ENCODE data around the gene TRAF3IP3. TPM values are rescaled to one million over a fixed set of nuclear protein-coding genes. Genes with fewer than 3 reads are reported as not detected.

TRAF3IP3 gene
- total and polyA plus RNA-seq, 2 donors (not counting 1 experiment from before 2014, with no cell fraction given), result 262 to 344 TPM

DNA sequence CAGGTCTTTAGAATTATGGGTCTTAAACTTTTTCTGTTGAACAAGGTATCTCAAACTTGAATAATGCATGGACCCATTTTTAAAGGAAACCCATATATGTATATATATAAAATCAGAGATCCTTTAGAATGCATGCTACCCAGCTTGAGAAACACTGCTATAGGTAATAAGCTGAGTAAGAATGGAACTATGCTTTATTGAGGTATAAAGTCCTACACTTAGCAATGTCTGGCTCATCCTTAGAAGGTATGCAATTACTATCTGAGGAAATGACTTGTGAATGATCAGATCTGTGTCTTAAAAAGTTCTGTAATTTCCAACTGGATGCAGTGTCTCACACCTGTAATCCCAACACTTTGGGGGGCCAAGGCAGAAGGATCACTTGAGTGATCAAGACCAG, 11.2 kb downstream of the TRAF3IP3 start:
- H3K4me1 Mint-ChIP-seq, result peaks cover 41% of the 10 kb centered on the region
- peak overlapping the region; percentile 57 to 87 for H3K27ac ChIP-seq (ENCODE audit: low read length in 2 of 2)

DNA sequence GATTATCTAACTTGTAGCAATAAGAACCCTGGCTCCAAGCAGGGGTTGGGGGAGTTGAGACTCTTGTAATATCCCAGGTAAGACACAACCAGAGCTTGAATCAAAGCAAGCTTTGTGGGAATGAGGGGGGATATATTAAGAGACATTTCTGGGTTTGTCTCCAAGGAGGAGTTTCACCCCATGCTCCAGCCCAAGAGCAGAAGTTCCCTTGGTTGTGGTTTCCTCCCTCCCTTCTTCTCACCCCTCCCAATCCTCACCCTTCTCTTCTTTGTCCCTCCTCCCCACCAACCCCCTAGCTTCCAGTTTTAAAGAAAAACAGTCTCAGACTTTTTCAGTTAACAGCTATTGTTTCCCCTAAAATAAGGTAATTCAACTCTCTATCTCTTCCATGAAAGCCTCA, 11.9 kb downstream of the TRAF3IP3 start:
- Histone ChIP-seq H3K27ac (ENCODE audit: low read length in 2 of 2) (peak overlapping the region; percentile 57 to 87), H4K20me1 (ENCODE audit: control insufficient read depth, insufficient read depth, low read length, poor library complexity, severe bottlenecking) (peaks cover 15% of the 10 kb centered on the region), H3K4me2 (replicated peaks; ENCODE audit: low read depth, low read length, poor library complexity, severe bottlenecking) (peak overlapping the region; percentile 71), H3K79me2 (ENCODE audit: control insufficient read depth, insufficient read depth, low read length) (peaks cover 84% of the 10 kb centered on the region), H3K4me3 (ENCODE audit: control extremely low read depth in 1 of 5, extremely low read depth in 1 of 5, insufficient read depth in 1 of 5, low read depth in 2 of 5, low read length in 4 of 5) (peak overlapping the region; percentile 58 to 83 (median 68)), H3K9ac (ENCODE audit: low read length) (peak overlapping the region; percentile 77), H3K4me1 (ENCODE audit: control insufficient read depth in 2 of 2, insufficient read depth in 2 of 2, low read length in 2 of 2) (peaks cover 48 to 64% of the 10 kb centered on the region in 2 donors), H3K27me3 (replicated peaks in 1 of 4; ENCODE audit: control extremely low read depth in 1 of 4, control insufficient read depth in 3 of 4, insufficient read depth in 4 of 4, low read length in 3 of 4) (no peaks in the 10 kb centered on the region), H3K36me3 (replicated peaks in 1 of 2; ENCODE audit: control extremely low read depth in 1 of 2, control insufficient read depth in 1 of 2, extremely low read depth in 1 of 2, insufficient read depth in 2 of 2, low read length in 1 of 2) (peaks cover 5 to 50% of the 10 kb centered on the region in 2 experiments), H2AFZ (ENCODE audit: insufficient read depth, low read depth, low read length, poor library complexity, severe bottlenecking) (no peak overlapping the region), H3K9me3 (ENCODE audit: control extremely low read depth in 1 of 3, control insufficient read depth in 2 of 3, insufficient read depth in 1 of 3, low read length in 2 of 3) (no peaks in the 10 kb centered on the region)
- ATAC-seq (ENCODE audit: low read depth), result no peak
- H3K27ac Mint-ChIP-seq, result no peak overlapping the region
- CTCF ChIA-PET, result interaction anchor here (0.6 to 5.3 kb wide), 7 partner anchors 8 to 78 kb away, joined by 3 to 48 read pairs (median 10); partner anchors contain the start of gene C1orf74
- H3K27me3 Mint-ChIP-seq, result no peaks in the 10 kb centered on the region
- POLR2A ChIA-PET, result interaction anchor here (0.9 to 4.2 kb wide), 5 partner anchors 9 to 1559 kb away, joined by 3 to 40 read pairs (median 6); partner anchors contain the start of genes C1orf74, TRAF3IP3 and TRAF5
- H3K4me3 Mint-ChIP-seq, result no peak overlapping the region
- no peaks in the 10 kb centered on the region for H3K9me3 Mint-ChIP-seq (ENCODE audit: insufficient read depth)
- no peak for DNase-seq
- intact Hi-C loops (cut with micrococcal nuclease), result loop anchor here (1.0 to 5.0 kb wide), 2 partner anchors 11 to 60 kb away; partner anchors contain the start of genes TRAF3IP3 and UTP25
- TF ChIP-seq, protein P1, sequence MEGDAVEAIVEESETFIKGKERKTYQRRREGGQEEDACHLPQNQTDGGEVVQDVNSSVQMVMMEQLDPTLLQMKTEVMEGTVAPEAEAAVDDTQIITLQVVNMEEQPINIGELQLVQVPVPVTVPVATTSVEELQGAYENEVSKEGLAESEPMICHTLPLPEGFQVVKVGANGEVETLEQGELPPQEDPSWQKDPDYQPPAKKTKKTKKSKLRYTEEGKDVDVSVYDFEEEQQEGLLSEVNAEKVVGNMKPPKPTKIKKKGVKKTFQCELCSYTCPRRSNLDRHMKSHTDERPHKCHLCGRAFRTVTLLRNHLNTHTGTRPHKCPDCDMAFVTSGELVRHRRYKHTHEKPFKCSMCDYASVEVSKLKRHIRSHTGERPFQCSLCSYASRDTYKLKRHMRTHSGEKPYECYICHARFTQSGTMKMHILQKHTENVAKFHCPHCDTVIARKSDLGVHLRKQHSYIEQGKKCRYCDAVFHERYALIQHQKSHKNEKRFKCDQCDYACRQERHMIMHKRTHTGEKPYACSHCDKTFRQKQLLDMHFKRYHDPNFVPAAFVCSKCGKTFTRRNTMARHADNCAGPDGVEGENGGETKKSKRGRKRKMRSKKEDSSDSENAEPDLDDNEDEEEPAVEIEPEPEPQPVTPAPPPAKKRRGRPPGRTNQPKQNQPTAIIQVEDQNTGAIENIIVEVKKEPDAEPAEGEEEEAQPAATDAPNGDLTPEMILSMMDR (IDR thresholded peaks at IDR 0.05), result no peak
- no peak for TF ChIP-seq EZH2 (IDR thresholded peaks at IDR 0.05; ENCODE audit: borderline replicate concordance, insufficient read depth, low read depth, low read length, poor library complexity, severe bottlenecking)
- peaks cover 37% of the 10 kb centered on the region for H3K4me1 Mint-ChIP-seq

More for the DNA sequence above, 11.2 kb downstream of the TRAF3IP3 start:
- Histone ChIP-seq H3K36me3 (replicated peaks in 1 of 2; ENCODE audit: control extremely low read depth in 1 of 2, control insufficient read depth in 1 of 2, extremely low read depth in 1 of 2, insufficient read depth in 2 of 2, low read length in 1 of 2) (peaks cover 8 to 50% of the 10 kb centered on the region in 2 experiments), H3K4me3 (ENCODE audit: control extremely low read depth in 1 of 5, extremely low read depth in 1 of 5, insufficient read depth in 1 of 5, low read depth in 2 of 5, low read length in 4 of 5) (no peak overlapping the region), H3K79me2 (ENCODE audit: control insufficient read depth, insufficient read depth, low read length) (peaks cover 90% of the 10 kb centered on the region), H3K4me1 (ENCODE audit: control insufficient read depth in 2 of 2, insufficient read depth in 2 of 2, low read length in 2 of 2) (peaks cover 42 to 58% of the 10 kb centered on the region in 2 donors), H3K9me3 (ENCODE audit: control extremely low read depth in 1 of 3, control insufficient read depth in 2 of 3, insufficient read depth in 1 of 3, low read length in 2 of 3) (no peaks in the 10 kb centered on the region), H3K27me3 (replicated peaks in 1 of 4; ENCODE audit: control extremely low read depth in 1 of 4, control insufficient read depth in 3 of 4, insufficient read depth in 4 of 4, low read length in 3 of 4) (no peaks in the 10 kb centered on the region), H2AFZ (ENCODE audit: insufficient read depth, low read depth, low read length, poor library complexity, severe bottlenecking) (no peak overlapping the region), H3K4me2 (replicated peaks; ENCODE audit: low read depth, low read length, poor library complexity, severe bottlenecking) (peak overlapping the region; percentile 71), H4K20me1 (ENCODE audit: control insufficient read depth, insufficient read depth, low read length, poor library complexity, severe bottlenecking) (peaks cover 15% of the 10 kb centered on the region), H3K9ac (ENCODE audit: low read length) (no peak overlapping the region)
- Mint-ChIP-seq H3K27ac (no peak overlapping the region), H3K9me3 (ENCODE audit: insufficient read depth) (no peaks in the 10 kb centered on the region), H3K4me3 (peak overlapping the region; percentile 19), H3K27me3 (no peaks in the 10 kb centered on the region)
- TF ChIP-seq EZH2 (IDR thresholded peaks at IDR 0.05; ENCODE audit: borderline replicate concordance, insufficient read depth, low read depth, low read length, poor library complexity, severe bottlenecking), result no peak
- TF ChIP-seq, protein P1 (IDR thresholded peaks at IDR 0.05), result no peak
- POLR2A ChIA-PET, result interaction anchor here (0.9 to 4.2 kb wide), 4 partner anchors 8 to 1559 kb away, joined by 3 to 40 read pairs (median 4); partner anchors contain the start of genes C1orf74, TRAF3IP3 and TRAF5
- DNase-seq, result no peak
- intact Hi-C loops (cut with micrococcal nuclease), result loop anchor here (5.0 kb wide), 1 partner anchor 60 kb away; the partner anchor contains the start of gene UTP25
- CTCF ChIA-PET, result interaction anchor here (1.0 to 5.3 kb wide), 6 partner anchors 8 to 56 kb away, joined by 3 to 48 read pairs (median 10); partner anchors contain the start of genes C1orf74 and TRAF3IP3
- ATAC-seq (ENCODE audit: low read depth), result no peak
